NCI-H128 (cell line): ENCODE measurements around the gene ERF.

Source experiments
- DNase-seq: peaks from one replicate; lab custom pipeline; 2025; ENCODE audit not compliant: unreplicated experiment; lab: John Stamatoyannopoulos, UW

Gene ERF

GRCh38 chr19:42254850-42255765 lies at the start of gene ERF:
TSS of gene ERF (minus strand) at chr19:42255128. CDS start at chr19:42254999, 129 bp downstream.
- DNase-seq: peak; percentile 81

- no peak for DNase-seq
These were observed 48.9 kb upstream of the ERF start for GRCh38 chr19:42303876-42304275.

GRCh38 chr19:42303101-42303464 lies 48.2 kb upstream of the ERF start:
- DNase-seq: no peak

- DNase-seq: no peak
These were observed 46.8 kb upstream of the ERF start, which contains the start of gene PRR19 for GRCh38 chr19:42301646-42302203. TSS of gene PRR19 (plus strand) at chr19:42302132. CDS start at chr19:42309585, 7,453 bp downstream.

- DNase-seq: no peak
These were observed 42.1 kb upstream of the ERF start for GRCh38 chr19:42297039-42297438.

GRCh38 chr19:42295831-42296525 lies 41.0 kb upstream of the ERF start:
- DNase-seq: peak; percentile 79

- no peak for DNase-seq
These were observed 40.4 kb upstream of the ERF start for GRCh38 chr19:42295342-42295741.

GRCh38 chr19:42294471-42295137 lies 39.7 kb upstream of the ERF start:
- DNase-seq: no peak

- no peak for DNase-seq
These were observed 39.0 kb upstream of the ERF start for GRCh38 chr19:42293948-42294347.

GRCh38 chr19:42293540-42293939 lies 38.6 kb upstream of the ERF start:
- DNase-seq: no peak

GRCh38 chr19:42292963-42293362 lies 38.0 kb upstream of the ERF start:
- no peak for DNase-seq

GRCh38 chr19:42292042-42292960 lies 37.4 kb upstream of the ERF start:
- no peak for DNase-seq

- no peak for DNase-seq
These were observed 36.5 kb upstream of the ERF start for GRCh38 chr19:42291435-42291810.

- no peak for DNase-seq
These were observed 35.9 kb upstream of the ERF start for GRCh38 chr19:42290523-42291434.

- DNase-seq: no peak
These were observed 35.2 kb upstream of the ERF start for GRCh38 chr19:42290136-42290522.

GRCh38 chr19:42289556-42290041 lies 34.7 kb upstream of the ERF start:
- no peak for DNase-seq

GRCh38 chr19:42288881-42289555 lies 34.1 kb upstream of the ERF start:
- no peak for DNase-seq

GRCh38 chr19:42288387-42288786 lies 33.5 kb upstream of the ERF start:
- no peak for DNase-seq

- DNase-seq: no peak
These were observed 32.8 kb upstream of the ERF start for GRCh38 chr19:42287827-42288107.
